Activated CD4-positive, alpha-beta T cell treated with anti-CD3 and anti-CD28 coated beads, Interleukin-2, amount 50 U/mL, for 24 hours (primary cell): ENCODE data around the gene PCDHGA1.
"Not testable (repeated sequence)": the region's sequence is repeated elsewhere in the genome, so short reads cannot be mapped to it uniquely, and the experiment has no call there.

Experiments
- DNase-seq, 2 donors: peaks; one replicate each; pipeline ENCODE4 v3.0.0-alpha.2; 2020; ENCODE audit warnings: low read depth in 1 of 2, low spot score in 1 of 2

PCDHGA1 gene

DNA sequence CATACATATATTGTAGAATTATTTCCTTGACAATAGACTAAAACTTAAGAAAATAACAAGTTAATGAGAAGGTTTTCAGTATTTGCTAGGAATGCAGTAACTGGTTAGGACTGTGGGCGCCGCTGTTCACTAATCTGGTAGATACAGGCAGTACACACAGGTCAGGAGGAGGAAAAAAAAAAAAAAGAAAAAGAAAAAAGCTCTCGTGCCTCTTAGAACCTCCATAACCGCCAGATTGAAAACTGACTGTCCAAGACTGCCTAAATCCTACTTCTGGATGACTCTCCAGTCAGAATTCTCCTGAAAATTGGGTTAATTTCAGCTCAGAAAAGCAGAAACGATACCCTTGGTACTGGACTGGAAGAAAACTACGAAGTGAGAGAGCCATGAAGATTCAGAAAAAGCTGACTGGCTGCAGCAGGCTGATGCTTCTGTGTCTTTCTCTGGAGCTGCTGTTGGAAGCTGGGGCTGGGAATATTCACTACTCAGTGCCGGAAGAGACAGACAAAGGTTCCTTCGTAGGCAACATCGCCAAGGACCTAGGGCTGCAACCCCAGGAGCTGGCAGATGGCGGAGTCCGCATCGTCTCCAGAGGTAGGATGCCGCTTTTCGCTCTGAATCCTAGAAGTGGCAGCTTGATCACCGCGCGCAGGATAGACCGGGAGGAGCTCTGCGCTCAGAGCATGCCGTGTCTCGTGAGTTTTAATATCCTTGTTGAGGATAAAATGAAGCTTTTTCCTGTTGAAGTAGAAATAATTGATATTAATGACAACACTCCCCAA is at the start of gene PCDHGA1:
PCDHGA1 (plus strand) TSS at position 216 of the 782 bp plus-strand sequence.
- no peak for DNase-seq

DNA sequence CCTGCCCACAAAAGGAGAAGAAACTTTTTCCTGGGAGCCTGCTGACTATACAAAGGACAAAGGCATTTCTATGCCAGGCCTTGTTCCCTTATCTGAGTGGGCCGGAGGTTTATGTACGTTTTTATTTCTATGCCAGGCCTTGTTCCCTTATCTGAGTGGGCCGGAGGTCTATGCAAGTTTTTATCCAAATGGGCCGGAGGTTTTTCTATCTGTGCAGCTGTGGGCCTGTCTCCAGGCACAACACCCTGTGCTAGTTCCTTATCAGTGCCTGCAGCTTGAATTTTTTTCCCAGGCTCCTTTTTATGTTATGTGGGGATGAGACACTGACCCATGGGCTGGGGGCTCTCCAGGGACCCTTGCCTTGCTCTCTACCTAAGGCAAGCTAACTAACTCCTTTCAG is 31.9 kb upstream of the PCDHGA1 start:
- no peak for DNase-seq

DNA sequence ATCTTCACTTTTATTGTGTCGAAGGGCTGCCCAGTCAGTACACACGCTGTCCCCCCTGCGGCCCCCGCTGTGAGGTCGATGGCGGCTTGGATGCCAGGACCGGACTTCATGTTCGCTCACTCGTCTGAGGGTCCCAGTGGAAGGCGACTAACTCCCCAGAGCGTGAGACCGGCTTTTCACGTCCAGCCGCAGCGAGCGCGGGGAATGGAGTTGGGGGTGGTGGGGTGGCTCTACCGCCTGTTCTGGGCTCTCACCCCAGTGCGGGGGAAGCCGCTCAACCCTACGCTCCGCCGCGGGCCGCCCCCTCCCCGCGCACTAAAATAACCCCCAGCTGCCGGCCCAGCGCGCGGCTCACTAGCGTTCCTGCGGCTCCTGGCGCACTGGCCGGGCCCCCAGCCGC is 26.6 kb upstream of the PCDHGA1 start, which contains the start of gene SLC25A2:
SLC25A2 (minus strand) TSS at position 294 of the 400 bp plus-strand sequence; CDS start at position 110, 184 bp downstream.
- DNase-seq = no peak

DNA sequence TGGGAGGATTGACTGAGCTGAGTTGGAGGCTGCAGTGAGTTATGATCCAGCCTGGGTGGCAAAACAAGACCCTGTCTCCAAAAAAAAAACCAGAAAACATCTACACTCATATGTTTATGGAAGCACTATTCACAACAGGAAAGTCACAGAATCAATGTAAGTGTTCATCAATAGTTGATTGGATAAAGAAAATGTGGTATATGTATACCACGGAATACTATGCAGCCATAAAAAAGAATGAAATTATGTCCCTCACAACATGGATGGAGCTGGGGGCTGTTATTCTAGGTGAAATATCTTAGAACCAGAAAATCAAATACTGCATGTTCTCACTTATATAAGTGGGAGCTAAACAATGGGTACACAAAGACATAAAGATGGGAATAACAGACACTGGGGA is 23.7 kb upstream of the PCDHGA1 start:
- DNase-seq = no peak

DNA sequence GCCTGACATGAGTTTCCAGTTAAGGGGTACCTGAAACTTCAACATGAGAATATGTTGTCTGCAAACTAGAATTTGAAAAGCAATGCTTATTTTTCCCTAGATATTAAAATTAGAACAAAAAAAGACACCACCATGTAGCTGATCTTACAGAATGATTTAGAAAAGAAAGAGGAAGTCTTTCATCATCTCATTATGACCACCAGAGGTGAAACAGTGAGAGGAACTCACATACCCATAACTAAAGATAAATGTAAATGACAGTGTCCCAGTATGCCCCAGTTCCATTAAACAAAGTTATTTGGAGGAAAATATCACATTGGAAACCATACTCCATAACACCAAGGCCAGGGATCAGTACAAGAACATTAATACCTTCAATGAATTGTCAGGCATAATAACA is 16.6 kb upstream of the PCDHGA1 start:
- DNase-seq = no peak

DNA sequence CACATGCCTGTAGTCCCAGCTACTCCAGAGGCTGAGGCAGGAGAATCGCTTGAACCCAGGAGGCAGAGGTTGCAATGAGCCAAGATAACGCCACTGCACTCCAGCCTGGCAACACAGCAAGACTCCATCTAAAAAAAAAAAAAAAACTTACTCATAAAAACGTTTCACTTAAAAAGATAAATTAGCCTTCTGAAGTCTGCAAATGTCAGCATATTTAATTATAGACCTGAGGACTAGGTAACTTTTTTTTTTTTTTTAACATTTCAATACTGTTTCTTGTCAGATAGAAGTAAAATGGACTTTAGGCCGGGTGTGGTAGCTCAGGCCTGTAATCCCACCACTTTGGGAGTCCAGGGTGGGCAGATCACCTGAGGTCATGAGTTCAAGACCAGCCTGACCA is 13.4 kb upstream of the PCDHGA1 start:
- not testable (repeated sequence) for DNase-seq

DNA sequence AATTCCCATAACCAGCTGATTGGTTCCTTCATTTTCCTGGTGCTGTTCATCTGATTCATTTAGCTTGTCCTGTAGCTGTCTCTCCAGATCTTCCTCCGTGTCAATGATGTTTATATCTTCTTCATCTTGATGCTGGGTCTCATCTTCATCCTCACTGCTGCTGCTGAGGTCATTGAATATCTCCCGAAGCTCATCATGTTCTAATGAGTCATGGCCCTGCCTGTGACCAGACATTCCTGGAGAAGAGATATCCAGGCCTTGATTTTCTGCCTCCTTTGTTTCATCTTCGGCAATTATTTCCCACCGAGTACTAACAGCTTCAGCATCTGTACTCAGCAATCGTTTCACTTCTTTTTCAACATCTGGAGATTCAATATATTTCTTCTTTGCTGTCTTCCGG is 11.1 kb upstream of the PCDHGA1 start:
- no peak for DNase-seq

DNA sequence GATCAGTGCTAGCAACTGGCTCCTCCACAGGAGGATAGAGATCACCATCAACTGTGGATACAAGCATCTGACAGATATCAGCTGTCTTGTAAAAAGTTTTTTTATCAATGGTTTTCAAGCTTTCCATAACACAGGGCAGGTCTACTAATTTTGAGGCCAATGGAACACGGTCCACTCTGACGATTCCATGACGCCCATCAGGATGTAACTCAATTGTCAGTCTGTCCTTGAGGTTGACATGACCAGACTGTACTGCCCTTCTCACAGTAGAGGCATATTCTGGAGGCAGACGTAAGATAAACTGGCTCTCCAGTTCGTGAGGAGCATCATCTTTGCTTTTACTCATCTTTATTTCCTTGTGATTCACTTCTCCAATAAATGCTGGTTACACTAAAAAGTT is 10.6 kb upstream of the PCDHGA1 start:
- no peak for DNase-seq

DNA sequence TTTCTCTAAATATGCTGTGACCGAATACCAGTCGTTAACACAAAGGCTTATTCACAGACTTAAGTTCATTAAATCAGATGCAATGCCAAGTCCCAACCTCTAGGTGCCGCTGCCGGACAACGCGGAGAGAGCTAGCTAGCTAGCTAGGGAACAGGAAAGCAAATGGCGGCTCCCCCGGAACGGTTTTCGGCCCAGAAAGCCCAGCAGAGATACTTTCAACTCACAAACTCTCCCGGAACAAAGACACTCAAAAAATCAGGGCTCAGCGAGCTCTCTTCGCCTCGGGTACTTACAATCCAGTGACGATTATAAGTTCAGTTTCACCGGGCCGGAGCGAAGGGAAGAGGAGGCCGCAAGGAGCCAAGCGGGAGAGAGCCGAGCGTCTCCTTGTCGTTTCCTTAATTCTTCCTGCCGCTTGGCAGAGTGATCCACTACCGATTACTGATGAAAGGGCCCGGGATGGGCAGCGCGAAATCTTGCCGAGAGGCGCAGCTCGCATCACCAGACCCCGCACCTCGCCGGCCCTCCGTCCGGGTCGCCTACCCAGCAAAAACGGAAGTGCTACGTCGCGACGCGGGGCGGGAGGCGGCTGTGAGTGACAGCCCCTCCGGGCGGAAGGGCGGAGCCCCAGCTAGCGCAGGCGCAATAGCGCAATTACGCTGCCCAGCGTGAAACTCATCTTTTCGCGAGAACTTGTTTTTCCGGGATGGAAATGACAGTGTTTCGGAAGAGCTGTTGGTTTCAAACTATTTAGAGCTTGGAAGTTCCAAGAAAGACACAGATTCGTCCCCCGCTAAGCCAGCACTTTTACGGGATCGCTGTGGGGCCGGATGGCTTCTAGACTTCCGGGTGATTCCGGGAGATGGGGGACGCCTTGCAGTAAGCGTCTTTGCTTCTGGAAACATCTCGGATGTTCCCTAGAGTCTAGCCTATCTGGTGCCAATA is 9.8 kb upstream of the PCDHGA1 start, which contains the start of gene TAF7:
TAF7 (minus strand) TSS at position 560 of the 945 bp plus-strand sequence. CDS start 740 bp downstream, outside the sequence.
- peak; percentile 80 to 89 for DNase-seq

DNA sequence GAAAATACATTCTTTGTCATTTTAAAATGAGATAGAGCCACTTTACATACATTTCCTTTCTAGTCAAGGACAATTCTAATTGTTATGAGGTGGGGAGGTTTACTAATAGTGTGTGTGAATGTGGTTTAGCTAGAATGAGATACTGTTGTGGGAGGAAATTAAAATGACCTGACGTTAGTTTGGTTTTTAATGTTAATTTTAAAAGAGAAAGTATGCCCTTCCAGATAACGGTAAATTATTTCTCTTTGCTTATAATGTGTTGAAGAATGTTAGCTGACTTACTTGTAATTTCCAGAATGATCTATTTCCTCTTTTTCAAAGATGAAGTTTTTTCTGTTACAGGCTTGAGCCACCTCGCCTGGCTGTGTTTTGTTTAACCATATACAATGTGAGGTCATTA is 8.1 kb upstream of the PCDHGA1 start:
- no peak for DNase-seq

DNA sequence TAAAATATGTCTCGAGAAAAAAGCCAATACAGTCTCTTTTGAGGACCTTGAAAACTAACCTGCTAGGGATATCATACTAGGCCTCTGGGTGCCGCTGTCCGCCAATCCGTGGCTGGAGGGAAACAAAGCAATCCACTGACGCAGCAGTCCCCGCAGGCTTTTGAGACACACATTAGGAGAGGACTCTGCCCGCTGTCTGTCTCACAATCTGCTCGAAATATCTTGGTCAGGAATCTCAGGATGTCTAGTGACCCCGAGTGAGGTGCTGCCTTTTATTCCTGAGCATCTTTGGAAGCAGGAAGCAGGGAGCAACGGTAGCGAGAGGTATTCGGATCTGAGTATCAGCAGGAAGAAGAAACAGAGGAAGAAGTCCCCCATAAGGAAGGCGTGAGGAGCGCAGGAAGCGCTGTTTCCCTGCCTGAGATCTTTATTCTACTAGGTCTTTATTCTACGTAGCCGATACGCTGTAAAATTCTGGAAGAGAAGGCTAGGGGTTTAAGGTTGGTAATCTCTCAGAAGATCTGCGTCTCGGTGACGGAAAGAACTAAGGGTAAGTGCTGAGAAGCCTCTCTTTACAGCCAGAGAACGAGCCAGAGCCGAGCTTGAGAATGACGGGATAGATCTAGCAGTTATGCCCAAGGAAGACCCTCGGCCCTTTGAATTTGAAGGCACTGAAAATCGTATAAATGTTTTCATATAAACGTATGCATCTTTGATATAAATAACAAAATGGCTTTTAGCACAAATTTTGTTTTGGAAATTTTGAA is 4.0 kb upstream of the PCDHGA1 start:
- DNase-seq = peak; percentile 28 to 47

DNA sequence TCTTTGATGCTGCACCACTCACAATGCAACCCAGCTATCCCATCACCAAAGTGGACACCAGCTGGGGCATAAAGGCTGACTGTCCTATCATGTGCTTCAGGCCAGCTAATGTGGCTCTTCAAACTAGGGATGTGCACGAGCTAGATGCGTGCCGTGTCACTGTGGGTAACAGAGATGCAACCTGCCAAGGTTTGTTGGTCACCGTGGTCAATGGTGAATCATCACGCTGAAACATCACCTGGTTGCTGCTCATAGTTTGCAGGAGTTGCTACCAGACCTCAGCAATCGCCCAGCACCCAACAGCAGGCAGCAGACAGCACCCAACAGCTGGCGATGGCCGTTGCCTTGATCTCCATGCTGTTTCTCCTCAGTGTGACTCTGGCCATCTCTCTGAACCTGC is 2.1 kb upstream of the PCDHGA1 start:
- no peak for DNase-seq

DNA sequence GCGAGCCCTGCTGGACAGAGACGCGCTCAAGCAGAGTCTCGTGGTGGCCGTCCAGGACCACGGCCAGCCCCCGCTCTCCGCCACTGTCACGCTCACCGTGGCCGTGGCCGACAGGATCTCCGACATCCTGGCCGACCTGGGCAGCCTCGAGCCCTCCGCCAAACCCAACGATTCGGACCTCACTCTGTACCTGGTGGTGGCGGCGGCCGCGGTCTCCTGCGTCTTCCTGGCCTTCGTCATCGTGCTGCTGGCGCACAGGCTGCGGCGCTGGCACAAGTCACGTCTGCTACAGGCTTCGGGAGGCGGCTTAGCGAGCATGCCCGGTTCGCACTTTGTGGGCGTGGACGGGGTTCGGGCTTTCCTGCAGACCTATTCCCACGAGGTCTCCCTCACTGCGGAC is 2.3 kb downstream of the PCDHGA1 start:
- DNase-seq = not testable (repeated sequence)

DNA sequence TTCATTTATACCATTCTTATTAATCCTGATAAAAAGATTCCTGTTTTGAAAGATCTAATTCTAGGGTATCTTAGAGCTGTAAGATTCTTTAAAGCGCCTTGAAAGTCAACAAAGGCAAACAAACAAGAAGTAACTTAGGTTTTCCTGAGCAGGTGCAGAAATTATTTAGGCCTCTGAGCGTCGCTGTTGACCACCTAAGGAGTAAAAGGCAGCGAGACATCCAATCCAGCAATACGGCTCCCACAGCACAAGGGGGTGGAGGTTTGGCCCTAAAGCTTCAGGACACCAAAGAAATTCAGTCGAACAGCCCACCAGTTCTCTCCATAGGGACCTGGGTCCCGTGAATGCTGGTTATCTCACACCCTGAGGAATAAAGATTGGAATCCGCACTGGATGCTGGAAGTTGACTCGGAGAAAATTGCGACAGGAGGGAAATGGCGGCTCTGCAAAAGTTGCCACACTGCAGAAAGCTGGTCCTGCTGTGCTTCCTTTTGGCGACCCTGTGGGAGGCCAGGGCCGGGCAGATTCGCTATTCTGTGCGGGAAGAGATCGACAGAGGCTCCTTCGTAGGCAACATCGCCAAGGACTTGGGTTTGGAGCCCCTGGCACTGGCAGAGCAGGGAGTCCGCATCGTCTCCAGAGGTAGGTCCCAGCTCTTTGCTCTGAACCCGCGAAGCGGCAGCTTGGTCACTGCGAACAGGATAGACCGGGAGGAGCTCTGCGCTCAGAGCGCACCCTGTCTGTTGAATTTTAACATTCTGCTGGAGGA is 8.4 kb downstream of the PCDHGA1 start, which contains the start of gene PCDHGA2:
PCDHGA2 (plus strand) TSS at position 223 of the 769 bp plus-strand sequence.
- no peak for DNase-seq

DNA sequence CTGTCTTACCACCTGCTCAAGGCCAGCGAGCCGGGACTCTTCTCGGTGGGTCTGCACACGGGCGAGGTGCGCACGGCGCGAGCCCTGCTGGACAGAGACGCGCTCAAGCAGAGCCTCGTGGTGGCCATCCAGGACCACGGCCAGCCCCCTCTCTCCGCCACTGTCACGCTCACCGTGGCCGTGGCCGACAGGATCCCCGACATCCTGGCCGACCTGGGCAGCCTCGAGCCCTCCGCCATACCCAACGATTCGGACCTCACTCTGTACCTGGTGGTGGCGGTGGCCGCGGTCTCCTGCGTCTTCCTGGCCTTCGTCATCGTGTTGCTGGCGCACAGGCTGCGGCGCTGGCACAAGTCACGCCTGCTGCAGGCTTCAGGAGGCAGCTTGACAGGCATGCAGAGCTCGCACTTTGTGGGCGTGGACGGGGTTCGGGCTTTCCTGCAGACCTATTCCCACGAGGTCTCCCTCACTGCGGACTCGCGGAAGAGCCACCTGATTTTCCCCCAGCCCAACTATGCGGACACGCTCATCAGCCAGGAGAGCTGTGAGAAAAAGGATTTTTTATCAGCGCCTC is 10.6 kb downstream of the PCDHGA1 start:
- not testable (repeated sequence) for DNase-seq

DNA sequence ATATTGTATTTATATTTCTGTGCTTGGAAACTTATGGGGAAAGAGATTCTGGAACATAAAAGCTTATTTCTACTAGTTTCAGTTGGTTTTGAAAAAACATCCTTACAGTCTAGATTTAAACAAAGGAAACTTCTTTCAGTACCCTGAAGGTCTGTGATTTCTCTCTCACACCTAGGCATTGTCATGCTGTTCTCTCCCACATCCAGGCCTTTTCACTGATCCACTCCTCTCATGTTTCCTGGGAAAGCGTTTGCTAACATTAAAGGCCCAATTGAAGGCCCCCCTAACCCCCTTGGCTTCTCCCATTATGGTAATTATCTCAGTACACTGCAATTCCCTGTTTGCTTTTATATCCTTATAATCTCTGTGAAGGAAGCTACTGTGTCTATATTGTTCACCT is 12.5 kb downstream of the PCDHGA1 start:
- no peak for DNase-seq

DNA sequence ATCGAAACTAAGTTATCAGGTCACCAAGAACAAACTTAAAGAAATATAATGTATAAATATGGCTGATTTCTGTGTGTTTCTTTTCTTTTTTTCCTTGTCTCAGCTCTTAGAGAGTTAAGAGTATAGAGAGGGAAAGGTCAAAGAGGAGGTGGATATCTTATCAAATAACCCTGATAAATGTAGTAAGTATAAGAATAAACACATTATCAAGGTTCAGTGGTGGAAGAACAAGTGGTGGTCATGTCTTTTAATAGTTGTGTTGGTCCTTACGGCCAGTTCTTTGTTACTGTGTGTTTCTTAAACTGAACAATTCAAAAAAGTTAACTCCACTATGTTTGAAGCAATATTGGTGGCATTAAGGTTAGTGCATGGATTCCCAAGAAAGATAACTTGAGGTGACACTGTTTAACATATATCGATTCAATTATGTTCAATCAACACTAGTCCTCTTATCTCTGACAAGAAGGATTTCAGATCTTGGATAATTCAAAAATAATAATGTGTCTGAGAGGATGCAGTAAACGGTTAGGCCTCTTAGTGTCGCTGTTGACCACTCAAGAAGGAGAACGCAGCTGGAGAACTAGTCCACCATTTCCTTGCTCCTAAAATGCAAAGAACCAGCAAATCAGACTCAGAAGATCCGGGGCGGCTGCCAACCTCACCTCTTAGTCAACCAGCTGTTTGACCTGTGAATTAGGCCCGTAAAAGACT is 13.1 kb downstream of the PCDHGA1 start, which contains the start of gene PCDHGA3:
PCDHGA3 (plus strand) TSS at position 588 of the 711 bp plus-strand sequence. CDS start 205 bp downstream, outside the sequence.
- no peak for DNase-seq

DNA sequence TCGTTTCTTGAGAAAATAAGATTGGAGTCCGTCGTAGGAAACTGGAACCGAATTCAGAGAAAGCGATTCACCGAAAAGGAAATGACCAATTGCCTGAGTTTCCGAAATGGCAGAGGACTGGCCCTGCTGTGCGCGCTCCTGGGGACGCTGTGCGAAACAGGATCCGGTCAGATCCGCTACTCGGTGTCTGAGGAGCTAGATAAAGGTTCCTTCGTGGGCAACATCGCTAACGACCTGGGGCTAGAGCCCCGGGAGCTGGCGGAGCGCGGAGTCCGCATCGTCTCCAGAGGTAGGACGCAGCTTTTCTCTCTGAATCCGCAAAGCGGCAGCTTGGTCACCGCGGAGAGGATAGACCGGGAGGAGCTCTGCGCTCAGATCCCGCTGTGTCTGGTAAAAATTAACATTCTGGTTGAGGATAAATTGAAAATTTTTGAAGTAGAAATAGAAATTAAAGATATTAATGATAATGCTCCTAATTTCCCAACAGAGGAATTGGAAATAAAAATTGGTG is 13.7 kb downstream of the PCDHGA1 start:
- DNase-seq = no peak

DNA sequence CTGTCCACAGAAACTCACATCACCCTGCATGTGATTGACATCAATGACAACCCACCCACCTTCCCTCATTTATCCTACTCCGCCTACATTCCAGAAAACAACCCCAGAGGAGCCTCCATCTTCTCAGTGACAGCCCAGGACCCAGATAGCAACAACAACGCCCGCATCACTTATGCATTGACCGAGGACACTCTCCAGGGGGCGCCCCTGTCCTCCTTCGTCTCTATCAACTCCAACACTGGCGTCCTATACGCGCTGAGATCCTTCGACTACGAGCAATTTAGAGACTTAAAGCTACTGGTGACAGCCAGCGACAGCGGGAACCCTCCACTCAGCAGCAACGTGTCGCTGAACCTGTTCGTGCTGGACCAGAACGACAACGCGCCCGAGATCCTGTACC is 15.0 kb downstream of the PCDHGA1 start:
- DNase-seq = no peak
